GM21528 (cell line): Measurements from ENCODE around the gene FAM186B.

Experiments
- ATAC-seq: cut with Tn5 transposase; IDR thresholded peaks from one replicate; pipeline ENCODE4 v1.9.1; 2021; ENCODE audit warnings: mild to moderate bottlenecking, moderate library complexity; ENCODE audit not compliant: unreplicated experiment, low FRiP score

The FAM186B gene

GRCh38 chr12:49555631-49556390 is 49.6 kb downstream of the FAM186B start:
- ATAC-seq = no peak

DNA sequence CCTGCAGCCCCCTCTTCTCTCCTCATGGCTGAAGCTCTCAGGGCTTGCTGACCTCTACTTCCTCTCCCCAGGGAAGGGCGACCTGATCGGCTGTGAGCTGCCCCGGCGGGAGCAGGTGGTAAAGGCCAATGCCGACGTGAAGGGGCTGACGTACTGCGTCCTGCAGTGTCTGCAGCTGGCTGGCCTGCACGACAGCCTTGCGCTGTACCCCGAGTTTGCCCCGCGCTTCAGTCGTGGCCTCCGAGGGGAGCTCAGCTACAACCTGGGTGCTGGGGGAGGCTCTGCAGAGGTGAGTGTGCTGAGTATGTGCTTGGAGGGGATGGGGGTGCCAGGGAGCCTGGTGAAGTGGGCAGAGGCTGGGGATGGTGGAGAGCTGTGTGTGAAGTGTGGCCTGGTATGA is 51.2 kb downstream of the FAM186B start:
- no peak for ATAC-seq

GRCh38 chr12:49553512-49554088 is 51.8 kb downstream of the FAM186B start:
- no peak for ATAC-seq

GRCh38 chr12:49552899-49553298 is 52.5 kb downstream of the FAM186B start:
- no peak for ATAC-seq

DNA sequence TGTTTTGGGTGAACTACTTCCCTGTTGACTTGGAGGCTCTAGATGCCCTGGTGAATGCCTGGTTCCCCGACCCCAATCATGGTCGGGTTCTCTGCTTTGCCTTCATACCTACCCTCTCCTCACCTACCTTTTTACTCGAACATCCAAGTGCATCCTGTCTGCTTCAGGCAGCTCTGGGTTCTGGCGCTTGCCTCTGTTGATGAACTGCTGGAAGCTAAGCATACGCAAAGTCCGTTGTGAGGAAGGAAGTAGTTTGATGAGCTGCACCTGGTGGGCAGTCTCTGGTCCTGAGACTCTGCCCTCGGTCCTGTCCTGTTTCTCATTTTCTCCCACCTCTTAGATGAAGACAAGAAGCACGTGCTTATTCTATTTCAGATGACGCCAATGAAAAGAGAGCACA is 53.0 kb downstream of the FAM186B start:
- no peak for ATAC-seq

GRCh38 chr12:49552014-49552413 is 53.4 kb downstream of the FAM186B start:
- no peak for ATAC-seq

DNA sequence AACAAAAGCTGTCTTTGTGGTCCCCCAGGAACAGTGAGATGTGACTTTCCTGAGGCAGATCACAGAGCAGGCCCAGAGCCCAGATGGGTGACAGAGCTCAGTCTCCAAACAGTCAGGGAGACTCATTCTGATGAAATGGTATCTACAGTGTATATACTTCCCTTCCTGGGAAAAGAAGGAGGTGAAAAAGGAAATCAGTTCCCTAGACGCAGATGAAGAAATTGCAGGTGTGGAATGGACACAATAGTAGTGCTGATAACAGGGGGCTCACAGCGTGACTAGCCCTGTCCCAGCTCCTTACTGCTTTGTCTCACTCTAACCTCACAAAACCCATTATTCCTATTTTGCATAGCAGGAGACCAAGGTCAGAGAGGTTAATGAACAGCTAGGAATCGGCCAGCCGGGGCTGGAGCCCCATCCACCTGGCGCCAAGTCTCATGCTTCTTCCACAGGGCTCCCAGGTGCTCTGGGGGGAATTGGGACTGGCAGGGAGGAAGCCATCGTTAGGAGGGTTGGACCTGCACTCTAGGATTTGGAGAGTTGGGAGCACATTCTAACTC is 54.7 kb downstream of the FAM186B start:
- ATAC-seq = no peak

- no peak for ATAC-seq
Observed at GRCh38 chr12:49549735-49550692, 55.4 kb downstream of the FAM186B start.

DNA sequence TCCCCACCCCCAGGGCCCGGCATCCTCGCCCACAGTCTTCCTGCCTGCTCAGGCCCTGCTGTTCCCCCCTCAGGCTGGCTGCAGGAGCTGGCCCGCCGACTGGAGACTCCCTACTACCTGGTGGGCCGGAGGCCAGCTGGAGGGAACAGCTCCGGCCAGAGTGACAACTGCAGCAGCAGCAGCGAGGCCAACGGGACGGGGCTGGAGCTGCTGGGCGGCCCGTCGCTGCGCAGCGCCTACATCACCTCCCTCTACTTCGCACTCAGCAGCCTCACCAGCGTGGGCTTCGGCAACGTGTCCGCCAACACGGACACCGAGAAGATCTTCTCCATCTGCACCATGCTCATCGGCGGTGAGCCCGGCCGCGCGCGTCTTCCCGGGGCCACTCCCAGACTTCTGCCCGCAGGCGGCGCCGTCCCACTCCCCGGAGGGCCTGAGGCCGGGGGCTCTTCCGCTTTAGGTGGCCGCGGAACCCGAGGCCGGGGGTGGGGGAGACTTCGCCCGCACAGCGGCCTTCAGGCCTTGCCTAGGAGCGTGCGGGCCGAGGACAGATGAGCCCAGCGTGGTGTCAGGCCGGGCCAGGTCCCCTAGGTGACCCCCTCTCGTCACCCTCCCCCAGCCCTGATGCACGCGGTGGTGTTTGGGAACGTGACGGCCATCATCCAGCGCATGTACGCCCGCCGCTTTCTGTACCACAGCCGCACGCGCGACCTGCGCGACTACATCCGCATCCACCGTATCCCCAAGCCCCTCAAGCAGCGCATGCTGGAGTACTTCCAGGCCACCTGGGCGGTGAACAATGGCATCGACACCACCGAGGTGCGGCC is 56.4 kb downstream of the FAM186B start:
- no peak for ATAC-seq

DNA sequence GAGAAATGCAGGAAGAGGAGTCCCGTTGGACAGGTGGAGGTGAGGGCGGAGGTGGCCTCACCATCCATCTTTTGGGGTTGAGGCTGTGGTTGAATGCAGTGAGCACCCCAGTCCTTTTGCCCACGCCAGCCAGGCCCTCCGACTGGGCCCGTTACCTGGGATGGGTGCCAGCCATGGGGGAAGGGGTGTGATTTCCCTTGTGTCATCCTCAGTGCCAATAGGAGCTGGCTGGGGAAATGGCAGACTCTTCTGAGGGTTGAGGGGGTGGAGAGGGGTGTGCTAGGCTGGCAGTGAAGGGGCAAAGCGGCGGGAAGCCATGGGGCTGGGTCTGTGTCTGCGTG is 57.0 kb downstream of the FAM186B start:
- ATAC-seq = no peak

GRCh38 chr12:49547090-49547690 is 58.2 kb downstream of the FAM186B start:
- no peak for ATAC-seq

- no peak for ATAC-seq
Observed at GRCh38 chr12:49546481-49546880, 59.0 kb downstream of the FAM186B start.

DNA sequence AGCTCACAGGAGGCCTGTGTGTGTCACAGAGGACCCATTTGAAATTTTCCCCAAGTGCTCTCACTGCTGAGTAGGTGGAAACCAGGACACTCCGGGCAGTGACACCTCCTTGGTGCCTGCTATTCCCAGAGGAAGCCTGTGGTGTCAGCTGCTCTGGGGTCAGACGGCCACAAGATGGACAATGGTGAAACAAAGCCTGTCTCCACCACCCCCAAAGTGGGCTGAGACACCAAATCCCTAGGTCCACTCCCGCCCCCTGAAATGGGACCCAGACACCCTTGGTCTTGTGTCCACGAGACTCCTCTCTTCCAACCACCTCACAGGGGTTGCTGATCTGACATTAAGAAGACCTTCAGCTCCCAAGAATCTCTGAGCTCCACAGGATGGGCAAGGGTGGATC is 59.6 kb downstream of the FAM186B start:
- no peak for ATAC-seq

DNA sequence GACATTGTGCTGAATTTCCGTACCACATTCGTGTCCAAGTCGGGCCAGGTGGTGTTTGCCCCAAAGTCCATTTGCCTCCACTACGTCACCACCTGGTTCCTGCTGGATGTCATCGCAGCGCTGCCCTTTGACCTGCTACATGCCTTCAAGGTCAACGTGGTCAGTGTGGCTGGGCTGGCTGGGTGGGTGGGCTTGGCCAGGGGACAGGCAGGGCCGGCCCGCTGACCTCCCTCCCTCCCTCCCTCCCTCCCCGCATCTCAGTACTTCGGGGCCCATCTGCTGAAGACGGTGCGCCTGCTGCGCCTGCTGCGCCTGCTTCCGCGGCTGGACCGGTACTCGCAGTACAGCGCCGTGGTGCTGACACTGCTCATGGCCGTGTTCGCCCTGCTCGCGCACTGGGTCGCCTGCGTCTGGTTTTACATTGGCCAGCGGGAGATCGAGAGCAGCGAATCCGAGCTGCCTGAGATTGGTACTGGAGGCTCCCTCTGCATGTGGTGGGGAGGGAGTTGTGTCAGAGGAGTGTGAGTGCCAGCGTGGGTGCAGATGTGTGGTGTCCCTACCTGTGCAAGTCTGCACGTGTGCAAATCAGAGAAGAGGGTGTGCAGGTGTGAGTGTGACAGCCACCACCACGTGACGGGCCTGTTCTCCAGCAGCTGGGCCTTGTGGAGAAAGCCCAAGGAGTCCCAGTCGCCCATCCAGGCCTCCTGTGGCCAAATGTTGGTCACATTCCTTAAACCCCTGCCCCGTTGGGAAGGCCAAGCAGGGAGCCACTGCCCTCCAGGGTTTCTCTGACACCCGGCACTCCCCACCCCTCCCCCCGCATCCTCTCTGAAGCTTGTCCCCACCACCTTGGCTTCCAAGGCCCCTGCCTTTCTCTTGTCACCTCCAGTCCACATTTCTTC is 61.3 kb downstream of the FAM186B start:
- ATAC-seq = no peak

DNA sequence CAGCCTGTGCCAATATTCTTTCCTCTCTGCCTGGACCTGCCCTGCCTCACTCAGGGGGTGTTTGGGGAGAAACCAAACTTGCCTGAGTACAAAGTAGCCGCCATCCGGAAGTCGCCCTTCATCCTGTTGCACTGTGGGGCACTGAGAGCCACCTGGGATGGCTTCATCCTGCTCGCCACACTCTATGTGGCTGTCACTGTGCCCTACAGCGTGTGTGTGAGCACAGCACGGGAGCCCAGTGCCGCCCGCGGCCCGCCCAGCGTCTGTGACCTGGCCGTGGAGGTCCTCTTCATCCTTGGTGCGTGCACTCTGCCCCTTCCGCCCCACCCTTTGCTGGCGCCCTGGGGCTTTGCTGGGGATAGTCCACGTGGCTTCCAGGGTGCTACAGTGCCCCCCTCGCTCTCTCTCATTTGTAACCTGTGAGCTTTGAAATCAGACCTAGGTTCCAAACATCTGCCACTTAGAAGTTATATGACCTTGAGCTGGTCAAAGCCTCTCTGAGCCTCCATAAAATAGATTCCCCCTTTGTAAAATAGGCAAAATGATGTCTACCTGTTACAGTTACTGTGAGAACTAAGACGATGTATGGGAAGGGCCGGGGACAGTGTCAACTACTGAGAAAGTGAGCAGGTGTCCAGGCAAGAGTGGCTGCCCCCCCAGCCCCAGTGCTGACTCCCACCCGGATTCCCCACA is 62.1 kb downstream of the FAM186B start:
- no peak for ATAC-seq

DNA sequence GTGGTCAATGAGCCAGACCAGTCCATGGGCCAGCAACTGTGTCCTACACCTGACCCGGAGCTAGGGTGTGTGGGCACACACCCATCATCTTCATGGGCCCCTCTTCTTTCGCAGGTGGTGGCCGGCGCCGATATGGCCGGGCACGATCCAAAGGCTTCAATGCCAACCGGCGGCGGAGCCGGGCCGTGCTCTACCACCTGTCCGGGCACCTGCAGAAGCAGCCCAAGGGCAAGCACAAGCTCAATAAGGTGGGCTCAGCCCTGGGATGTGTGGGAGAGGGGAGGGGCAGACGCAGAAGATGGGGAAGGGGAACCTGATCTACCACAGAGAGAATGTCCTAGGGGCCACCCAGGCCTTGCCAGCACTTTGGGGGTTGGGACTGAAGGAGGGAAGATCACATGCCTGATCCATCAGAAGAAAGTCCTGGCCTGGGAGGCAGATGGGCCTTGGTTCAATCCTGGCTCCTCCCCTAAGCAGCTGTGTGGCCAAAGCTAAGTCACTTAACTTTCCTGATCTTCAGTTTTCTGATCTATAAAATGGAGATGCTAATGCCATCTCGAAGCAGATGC is 62.8 kb downstream of the FAM186B start:
- ATAC-seq = no peak

GRCh38 chr12:49541911-49542505 is 63.4 kb downstream of the FAM186B start:
- no peak for ATAC-seq
